Measurements from ENCODE around the gene CCT5.

The CCT5 gene

DNA sequence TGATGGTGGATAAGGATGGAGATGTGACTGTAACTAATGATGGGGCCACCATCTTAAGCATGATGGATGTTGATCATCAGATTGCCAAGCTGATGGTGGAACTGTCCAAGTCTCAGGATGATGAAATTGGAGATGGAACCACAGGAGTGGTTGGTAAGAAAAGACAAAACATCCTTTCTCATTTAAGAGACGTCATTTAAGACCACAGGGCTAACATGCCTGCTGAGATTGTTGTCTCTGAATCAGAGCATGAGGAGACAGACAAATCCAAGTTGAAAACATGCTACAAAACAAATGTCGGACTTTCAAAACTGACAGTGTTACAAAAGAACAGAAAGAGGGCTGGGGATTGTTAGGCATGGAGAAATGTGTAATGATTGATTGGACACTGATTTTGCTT is 4.6 kb downstream of the CCT5 start:
- no peak for TF ChIP-seq EZH2 (IDR thresholded peaks at IDR 0.05; ENCODE audit: borderline replicate concordance, low read depth, low read length, severe bottlenecking)
- TF ChIP-seq, protein P1, sequence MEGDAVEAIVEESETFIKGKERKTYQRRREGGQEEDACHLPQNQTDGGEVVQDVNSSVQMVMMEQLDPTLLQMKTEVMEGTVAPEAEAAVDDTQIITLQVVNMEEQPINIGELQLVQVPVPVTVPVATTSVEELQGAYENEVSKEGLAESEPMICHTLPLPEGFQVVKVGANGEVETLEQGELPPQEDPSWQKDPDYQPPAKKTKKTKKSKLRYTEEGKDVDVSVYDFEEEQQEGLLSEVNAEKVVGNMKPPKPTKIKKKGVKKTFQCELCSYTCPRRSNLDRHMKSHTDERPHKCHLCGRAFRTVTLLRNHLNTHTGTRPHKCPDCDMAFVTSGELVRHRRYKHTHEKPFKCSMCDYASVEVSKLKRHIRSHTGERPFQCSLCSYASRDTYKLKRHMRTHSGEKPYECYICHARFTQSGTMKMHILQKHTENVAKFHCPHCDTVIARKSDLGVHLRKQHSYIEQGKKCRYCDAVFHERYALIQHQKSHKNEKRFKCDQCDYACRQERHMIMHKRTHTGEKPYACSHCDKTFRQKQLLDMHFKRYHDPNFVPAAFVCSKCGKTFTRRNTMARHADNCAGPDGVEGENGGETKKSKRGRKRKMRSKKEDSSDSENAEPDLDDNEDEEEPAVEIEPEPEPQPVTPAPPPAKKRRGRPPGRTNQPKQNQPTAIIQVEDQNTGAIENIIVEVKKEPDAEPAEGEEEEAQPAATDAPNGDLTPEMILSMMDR (IDR thresholded peaks at IDR 0.05; ENCODE audit: borderline replicate concordance, extremely low read depth, low read length, poor library complexity, severe bottlenecking) = no peak
- Histone ChIP-seq H3K36me3 (ENCODE audit: insufficient read depth, low read length) (peaks cover 84% of the 10 kb centered on the region), H3K27ac (ENCODE audit: low read length) (no peak overlapping the region; the same call in 1 of the 2 replicates), H3K27me3 (ENCODE audit: insufficient read depth, low read length, poor library complexity) (no peaks in the 10 kb centered on the region), H3K79me2 (ENCODE audit: insufficient read depth, low read length) (peaks cover 83% of the 10 kb centered on the region), H2AFZ (ENCODE audit: low read depth, low read length) (no peak overlapping the region), H3K9ac (ENCODE audit: low read depth, low read length) (no peak overlapping the region), H4K20me1 (ENCODE audit: insufficient read depth, low read length) (peaks cover 78% of the 10 kb centered on the region), H3K4me2 (ENCODE audit: insufficient read depth, low read length) (peak overlapping the region; percentile 5; the same call in 1 of the 2 replicates), H3K9me3 (ENCODE audit: insufficient read depth, low read length, severe bottlenecking) (no peaks in the 10 kb centered on the region), H3K4me3 (ENCODE audit: low read depth in 1 of 2, low read length in 2 of 2) (no peak overlapping the region), H3K4me1 (ENCODE audit: insufficient read depth, low read length) (peaks cover 29% of the 10 kb centered on the region)
- ATAC-seq (ENCODE audit: insufficient read depth, low read depth) (no peak), DNase-seq (no peak)

DNA sequence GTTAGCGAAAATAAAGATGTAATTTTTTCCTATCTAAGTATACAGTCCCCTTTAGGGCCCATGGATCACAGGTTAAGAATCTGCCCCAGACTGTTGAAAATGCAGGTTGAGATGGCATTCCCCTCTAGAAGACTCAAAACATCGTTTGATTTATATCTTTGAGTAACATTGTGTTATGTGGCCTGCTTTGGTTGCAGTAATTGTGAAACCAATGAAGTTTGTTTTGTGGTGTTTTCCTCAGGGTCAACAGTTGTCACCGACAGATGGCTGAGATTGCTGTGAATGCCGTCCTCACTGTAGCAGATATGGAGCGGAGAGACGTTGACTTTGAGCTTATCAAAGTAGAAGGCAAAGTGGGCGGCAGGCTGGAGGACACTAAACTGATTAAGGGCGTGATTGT is 7.8 kb downstream of the CCT5 start:
- peaks cover 96% of the 10 kb centered on the region for H3K36me3 ChIP-seq (ENCODE audit: insufficient read depth, low read length)
- TF ChIP-seq, protein P1 (IDR thresholded peaks at IDR 0.05; ENCODE audit: borderline replicate concordance, extremely low read depth, low read length, poor library complexity, severe bottlenecking) = no peak
- no peak for TF ChIP-seq EZH2 (IDR thresholded peaks at IDR 0.05; ENCODE audit: borderline replicate concordance, low read depth, low read length, severe bottlenecking)
- no peak overlapping the region for H3K4me3 ChIP-seq (ENCODE audit: low read depth in 1 of 2, low read length in 2 of 2)
- no peaks in the 10 kb centered on the region for H3K9me3 ChIP-seq (ENCODE audit: insufficient read depth, low read length, severe bottlenecking)
- ATAC-seq (ENCODE audit: insufficient read depth, low read depth) (no peak), DNase-seq (no peak)
- H3K4me2 ChIP-seq (ENCODE audit: insufficient read depth, low read length) = no peak overlapping the region
- no peak overlapping the region for H3K9ac ChIP-seq (ENCODE audit: low read depth, low read length)
- peaks cover 54% of the 10 kb centered on the region for H3K79me2 ChIP-seq (ENCODE audit: insufficient read depth, low read length)
- H2AFZ ChIP-seq (ENCODE audit: low read depth, low read length) = no peak overlapping the region
- H3K27ac ChIP-seq (ENCODE audit: low read length) = no peak overlapping the region
- no peaks in the 10 kb centered on the region for H3K27me3 ChIP-seq (ENCODE audit: insufficient read depth, low read length, poor library complexity)
- H4K20me1 ChIP-seq (ENCODE audit: insufficient read depth, low read length) = peaks cover 85% of the 10 kb centered on the region
- H3K4me1 ChIP-seq (ENCODE audit: insufficient read depth, low read length) = peaks cover 11% of the 10 kb centered on the region; the same call in 1 of the 2 replicates

DNA sequence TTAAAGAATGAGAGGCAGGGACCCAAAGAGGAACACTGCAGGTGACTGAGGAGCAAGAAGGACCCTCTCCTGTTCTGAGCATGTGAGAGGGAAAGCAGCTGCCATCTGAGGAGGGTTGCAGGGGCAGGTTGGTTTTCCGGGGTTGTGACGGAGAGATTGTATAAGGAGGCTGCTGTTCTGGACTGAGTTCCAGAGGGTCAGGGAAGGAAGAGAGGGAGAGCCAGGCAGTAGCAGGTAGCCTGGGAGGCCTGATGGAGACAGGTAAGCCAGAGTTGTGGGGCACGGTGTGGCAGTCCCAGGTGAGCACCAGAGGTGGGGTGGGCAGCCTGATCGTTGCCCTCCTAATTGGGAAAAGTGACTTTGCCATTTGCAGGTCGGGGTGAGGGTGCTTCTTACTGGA is 9.8 kb downstream of the CCT5 start:
- Histone ChIP-seq H3K9me3 (ENCODE audit: insufficient read depth, low read length, severe bottlenecking) (no peaks in the 10 kb centered on the region), H4K20me1 (ENCODE audit: insufficient read depth, low read length) (peaks cover 65% of the 10 kb centered on the region), H3K79me2 (ENCODE audit: insufficient read depth, low read length) (peaks cover 34% of the 10 kb centered on the region), H3K9ac (ENCODE audit: low read depth, low read length) (no peak overlapping the region), H3K27me3 (ENCODE audit: insufficient read depth, low read length, poor library complexity) (no peaks in the 10 kb centered on the region), H2AFZ (ENCODE audit: low read depth, low read length) (no peak overlapping the region), H3K36me3 (ENCODE audit: insufficient read depth, low read length) (peaks cover 99% of the 10 kb centered on the region), H3K4me1 (ENCODE audit: insufficient read depth, low read length) (no peaks in the 10 kb centered on the region), H3K4me3 (ENCODE audit: low read depth in 1 of 2, low read length in 2 of 2) (no peak overlapping the region), H3K27ac (ENCODE audit: low read length) (no peak overlapping the region), H3K4me2 (ENCODE audit: insufficient read depth, low read length) (no peak overlapping the region)
- DNase-seq (no peak), ATAC-seq (ENCODE audit: insufficient read depth, low read depth) (no peak)
- TF ChIP-seq EZH2 (IDR thresholded peaks at IDR 0.05; ENCODE audit: borderline replicate concordance, low read depth, low read length, severe bottlenecking) = no peak
- TF ChIP-seq, protein P1 (IDR thresholded peaks at IDR 0.05; ENCODE audit: borderline replicate concordance, extremely low read depth, low read length, poor library complexity, severe bottlenecking) = no peak

DNA sequence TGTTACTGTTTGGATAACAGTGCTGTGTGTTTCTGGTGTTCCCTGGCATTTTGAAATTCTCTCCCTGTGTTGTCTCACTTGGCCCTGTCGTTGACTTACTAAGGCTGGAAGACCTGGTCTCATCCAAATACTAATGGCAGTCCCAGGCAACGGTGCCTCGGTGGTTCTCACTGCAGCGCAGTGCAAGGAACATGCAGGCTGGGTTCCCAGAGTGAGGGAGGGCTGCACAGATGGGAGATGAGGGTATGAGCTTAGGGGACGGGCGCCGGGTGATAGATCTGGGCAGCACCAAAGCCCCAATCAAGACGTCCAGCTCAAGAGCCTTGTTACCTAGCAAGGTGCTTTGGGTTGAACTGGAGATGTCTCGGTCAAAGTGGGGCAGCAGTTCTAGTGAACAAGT is 11.0 kb downstream of the CCT5 start:
- ATAC-seq (ENCODE audit: insufficient read depth, low read depth) = no peak
- Histone ChIP-seq H3K9ac (ENCODE audit: low read depth, low read length) (no peak overlapping the region), H3K27ac (ENCODE audit: low read length) (no peak overlapping the region), H3K27me3 (ENCODE audit: insufficient read depth, low read length, poor library complexity) (no peaks in the 10 kb centered on the region), H3K4me3 (ENCODE audit: low read depth in 1 of 2, low read length in 2 of 2) (no peak overlapping the region), H3K9me3 (ENCODE audit: insufficient read depth, low read length, severe bottlenecking) (no peaks in the 10 kb centered on the region), H3K79me2 (ENCODE audit: insufficient read depth, low read length) (peaks cover 23% of the 10 kb centered on the region), H3K4me2 (ENCODE audit: insufficient read depth, low read length) (no peak overlapping the region), H2AFZ (ENCODE audit: low read depth, low read length) (no peak overlapping the region), H3K4me1 (ENCODE audit: insufficient read depth, low read length) (no peaks in the 10 kb centered on the region), H3K36me3 (ENCODE audit: insufficient read depth, low read length) (peaks cover 98% of the 10 kb centered on the region), H4K20me1 (ENCODE audit: insufficient read depth, low read length) (peaks cover 53% of the 10 kb centered on the region; the same call in 1 of the 2 replicates)
- no peak for DNase-seq
- TF ChIP-seq, protein P1 (IDR thresholded peaks at IDR 0.05; ENCODE audit: borderline replicate concordance, extremely low read depth, low read length, poor library complexity, severe bottlenecking) = no peak
- no peak for TF ChIP-seq EZH2 (IDR thresholded peaks at IDR 0.05; ENCODE audit: borderline replicate concordance, low read depth, low read length, severe bottlenecking)

Measured in DND-41 (cell line).